Activated CD8-positive, alpha-beta memory T cell treated with anti-CD3 and anti-CD28 coated beads, Interleukin-2, amount 50 U/mL, for 1 hour (primary cell): ENCODE measurements around the gene MGAT3.

Source experiments
- DNase-seq: peaks from one replicate; pipeline ENCODE4 v3.0.0-alpha.2; 2020; ENCODE audit errors: extremely low read depth

Gene MGAT3

GRCh38 chr22:39429186-39429585, 27.6 kb upstream of the MGAT3 start:
- DNase-seq = no peak

- no peak for DNase-seq
Observed at GRCh38 chr22:39429916-39430575, 26.8 kb upstream of the MGAT3 start.

- DNase-seq = no peak
Observed at GRCh38 chr22:39430576-39431150, 26.1 kb upstream of the MGAT3 start.

GRCh38 chr22:39431216-39431801, 25.5 kb upstream of the MGAT3 start:
- DNase-seq = no peak

GRCh38 chr22:39431821-39432251, 25.0 kb upstream of the MGAT3 start:
- no peak for DNase-seq

- no peak for DNase-seq
Observed at GRCh38 chr22:39432361-39432811, 24.4 kb upstream of the MGAT3 start.

GRCh38 chr22:39433476-39434242, 23.2 kb upstream of the MGAT3 start:
- no peak for DNase-seq

GRCh38 chr22:39434243-39434653, 22.6 kb upstream of the MGAT3 start:
- DNase-seq = no peak

- no peak for DNase-seq
Observed at GRCh38 chr22:39434721-39435120, 22.1 kb upstream of the MGAT3 start.

GRCh38 chr22:39435616-39436015, 21.2 kb upstream of the MGAT3 start:
- no peak for DNase-seq

GRCh38 chr22:39437791-39438704, 18.8 kb upstream of the MGAT3 start:
- no peak for DNase-seq

GRCh38 chr22:39439170-39439569, 17.6 kb upstream of the MGAT3 start:
- DNase-seq = no peak

- no peak for DNase-seq
Observed at GRCh38 chr22:39443398-39443797, 13.4 kb upstream of the MGAT3 start.

GRCh38 chr22:39444247-39444800, 12.5 kb upstream of the MGAT3 start:
- no peak for DNase-seq

- no peak for DNase-seq
Observed at GRCh38 chr22:39444937-39445465, 11.8 kb upstream of the MGAT3 start.

GRCh38 chr22:39445678-39446077, 11.1 kb upstream of the MGAT3 start:
- no peak for DNase-seq

GRCh38 chr22:39446239-39446721, 10.5 kb upstream of the MGAT3 start:
- DNase-seq = no peak

GRCh38 chr22:39448205-39449054, 8.4 kb upstream of the MGAT3 start:
- no peak for DNase-seq

- no peak for DNase-seq
Observed at GRCh38 chr22:39449708-39450107, 7.1 kb upstream of the MGAT3 start.
